Esophagus squamous epithelium (tissue), 5 donors: ENCODE data around the gene AKR1E2. TPM values are rescaled to one million over a fixed set of nuclear protein-coding genes. Genes with fewer than 3 reads are reported as not detected.

Experiments used
- DNase-seq: peaks from one replicate; lab custom pipeline; 2025; lab: John Stamatoyannopoulos, UW
- H3K27ac ChIP-seq, 4 donors: fragments of 200-600 bp; sonication (generic); one replicate each; pipeline ENCODE4 v1.5.1; 2016 to 2019; ENCODE audit warnings: mild to moderate bottlenecking in 1 of 4
- H3K27me3 ChIP-seq, 4 donors: fragments of 200-600 bp; sonication (generic); 1 replicate in 3 of 4; 2 replicates in 1 of 4; pipeline versions ENCODE4 v1.5.1 to v1.6.0; 2017 to 2021; ENCODE audit warnings: antibody characterized with exemption in 1 of 4
- H3K36me3 ChIP-seq, 3 donors: fragments of 200-600 bp; sonication (generic); one replicate each; pipeline ENCODE4 v1.5.1; 2016 to 2019
- H3K4me1 ChIP-seq, 3 donors: fragments of 200-600 bp; sonication (generic); one replicate each; pipeline ENCODE4 v1.5.1; 2017 to 2019
- H3K4me3 ChIP-seq, 4 donors: fragments of 200-600 bp; sonication (generic); 1 replicate in 3 of 4; 2 replicates in 1 of 4; pipeline ENCODE4 v1.5.1; 2016 to 2019; ENCODE audit warnings: mild to moderate bottlenecking in 2 of 4, moderate library complexity in 1 of 4
- H3K9me3 ChIP-seq, 3 donors: fragments of 200-600 bp; sonication (generic); one replicate each; pipeline ENCODE4 v1.5.1; 2016 to 2019
- CTCF ChIP-seq, 6 experiments: fragments of 450-650 bp in 4 of 6; fragments of 200-600 bp in 2 of 6; sonication (generic) in 2 of 6; IDR thresholded peaks; one replicate each; pipeline ENCODE4 v1.5.1; 2016 to 2019; ENCODE audit warnings: antibody characterized with exemption in 6 of 6, mild to moderate bottlenecking in 4 of 6, moderate library complexity in 4 of 6
- POLR2A ChIP-seq, 4 donors: fragments of 450-650 bp; IDR thresholded peaks; one replicate each; pipeline ENCODE4 v1.6.1; 2017; ENCODE audit warnings: antibody characterized with exemption in 4 of 4, mild to moderate bottlenecking in 4 of 4, moderate library complexity in 3 of 4
- WGBS, 2 donors: methylation state at CpG; one replicate each; pipeline ENCODE4 v1.1.5; 2018; 5-methylcytosine and 5-hydroxymethylcytosine counted together
- intact Hi-C: fragments of 100-400 bp; cut with DNase I; formaldehyde crosslinking; loops from one replicate; pipeline ENCODE4 v1.15.0; 2022
- total RNA-seq, 4 donors: library from RNA; depleted of rRNA; stranded (reverse); fragments of >200 nt; gene quantifications; one replicate each; pipeline ENCODE4 v1.1.0, GENCODE V29; 2016
- donor health status: DM: yes; HTN: yes; CAD: no.

The AKR1E2 gene
- total RNA-seq, 4 donors from 2014 or later, result 1.7 to 23.1 (median 2.8) TPM; not detected in 1

- H3K36me3 ChIP-seq, result no peaks in the 10 kb centered on the region
- H3K4me1 ChIP-seq, result no peaks in the 10 kb centered on the region
- WGBS, 2 donors, result 86 to 94% methylated on average over 2 of the region's 2 CpGs
- intact Hi-C loops, result no loop called here
- no peaks in the 10 kb centered on the region for H3K9me3 ChIP-seq
- no peak overlapping the region for H3K27ac ChIP-seq
- no peaks in the 10 kb centered on the region for H3K27me3 ChIP-seq
- no peak for TF ChIP-seq CTCF (IDR thresholded peaks at IDR 0.05)
- TF ChIP-seq POLR2A (IDR thresholded peaks at IDR 0.05), result no peak
- no peak overlapping the region for H3K4me3 ChIP-seq
- DNase-seq, result no peak
These were observed 64.0 kb downstream of the AKR1E2 start for GRCh38 chr10:4889959-4890358.

DNA sequence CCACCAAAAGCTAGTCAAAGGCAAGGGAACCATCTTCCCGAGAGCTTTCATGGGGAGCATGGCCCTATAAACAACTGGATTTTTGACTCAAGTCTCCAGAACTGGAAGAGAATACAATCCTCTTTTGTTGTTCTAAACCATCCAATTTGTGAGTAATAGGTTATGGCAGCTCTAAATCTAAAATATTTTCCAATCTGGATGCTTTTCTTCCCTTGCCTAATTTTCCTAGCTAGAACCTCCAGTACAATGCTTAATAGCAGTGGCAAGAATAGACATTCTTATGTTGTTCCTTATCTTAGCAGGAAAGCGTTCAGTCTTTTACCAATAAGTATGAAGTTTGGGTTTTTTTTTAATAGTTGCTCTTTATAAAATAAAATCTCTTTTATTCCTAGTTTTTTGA lies 66.7 kb downstream of the AKR1E2 start:
- intact Hi-C loops, result no loop called here
- H3K27me3 ChIP-seq, result no peaks in the 10 kb centered on the region
- 78 to 88% methylated on average over 2 of the region's 2 CpGs for WGBS, 2 donors
- no peak overlapping the region for H3K4me3 ChIP-seq
- H3K27ac ChIP-seq, result no peak overlapping the region
- no peaks in the 10 kb centered on the region for H3K4me1 ChIP-seq
- no peak for TF ChIP-seq CTCF (IDR thresholded peaks at IDR 0.05)
- no peak for TF ChIP-seq POLR2A (IDR thresholded peaks at IDR 0.05)
- H3K9me3 ChIP-seq, result no peaks in the 10 kb centered on the region
- no peak for DNase-seq
- no peaks in the 10 kb centered on the region for H3K36me3 ChIP-seq

GRCh38 chr10:4894335-4894734 lies 68.3 kb downstream of the AKR1E2 start:
- DNase-seq, result no peak
- 89 to 95% methylated on average over 2 of the region's 2 CpGs for WGBS, 2 donors
- no peaks in the 10 kb centered on the region for H3K36me3 ChIP-seq
- H3K4me1 ChIP-seq, result no peaks in the 10 kb centered on the region
- H3K27me3 ChIP-seq, result no peaks in the 10 kb centered on the region
- TF ChIP-seq POLR2A (IDR thresholded peaks at IDR 0.05), result no peak
- TF ChIP-seq CTCF (IDR thresholded peaks at IDR 0.05), result no peak
- H3K4me3 ChIP-seq, result no peak overlapping the region
- H3K27ac ChIP-seq, result no peak overlapping the region
- intact Hi-C loops, result no loop called here
- H3K9me3 ChIP-seq, result no peaks in the 10 kb centered on the region

Other genes starting within 250 kb of the AKR1E2 start
- gene AKR1C1, start 137.2 kb downstream of the AKR1E2 start, total RNA-seq, result 100 to 1,000 TPM; 166 to 232 (median 195) TPM
- gene AKR1C2, start 177.7 kb downstream of the AKR1E2 start, total RNA-seq, result 100 to 1,000 TPM; 133 to 686 (median 378) TPM